Stimulated activated CD4-positive, alpha-beta T cell treated with anti-CD3 and anti-CD28 coated beads, Interleukin-4, amount 100 ng/mL, for 24 hours (primary cell): ENCODE results near the gene VILL.
"Not testable (repeated sequence)": the region's sequence is repeated elsewhere in the genome, so short reads cannot be mapped to it uniquely, and the experiment has no call there.

Source experiments
- DNase-seq: peaks from one replicate; pipeline ENCODE4 v3.0.0-alpha.2; 2020

The VILL gene

GRCh38 chr3:37964146-37964545 is 26.4 kb upstream of the VILL start:
- DNase-seq, result no peak

GRCh38 chr3:37964716-37965115 is 25.9 kb upstream of the VILL start:
- DNase-seq, result no peak

DNA sequence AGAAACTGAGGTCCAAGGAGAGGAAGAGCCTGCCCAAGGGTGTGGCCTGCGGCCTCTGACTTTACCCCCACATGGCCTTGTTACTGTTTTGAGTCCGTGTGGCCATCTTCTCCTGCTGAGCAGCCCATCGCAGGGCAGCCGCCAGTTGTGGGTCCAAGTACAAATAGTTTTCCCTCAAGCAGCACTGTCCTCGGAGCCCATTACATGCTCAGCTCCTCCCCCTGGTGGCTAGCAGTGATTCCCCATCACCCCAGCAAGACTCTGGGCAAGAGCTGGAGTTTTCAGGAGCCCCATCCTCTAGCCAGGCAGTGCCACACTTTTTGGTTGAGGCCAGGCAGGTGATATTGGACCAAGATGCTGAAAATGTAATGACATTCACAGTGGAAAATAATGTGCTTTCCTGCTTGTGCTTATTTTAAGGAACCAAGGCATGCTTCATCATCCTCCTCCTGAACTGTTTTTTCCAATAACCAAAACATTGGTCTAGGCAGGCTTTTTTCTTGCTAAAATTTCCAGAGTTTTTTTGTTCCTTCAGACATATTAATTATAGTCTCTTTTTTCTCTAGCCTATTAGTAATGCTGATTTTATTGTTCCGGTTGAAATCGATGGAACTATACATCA is 23.2 kb upstream of the VILL start:
- peak; percentile 60 for DNase-seq

- DNase-seq, result no peak
These were observed 22.4 kb upstream of the VILL start for GRCh38 chr3:37968199-37968598.

GRCh38 chr3:37968813-37969595 is 21.6 kb upstream of the VILL start:
- no peak for DNase-seq

GRCh38 chr3:37969596-37970100 is 20.9 kb upstream of the VILL start:
- no peak for DNase-seq

GRCh38 chr3:37970802-37971201 is 19.8 kb upstream of the VILL start:
- DNase-seq, result no peak

GRCh38 chr3:37971467-37971866 is 19.1 kb upstream of the VILL start:
- DNase-seq, result no peak

DNA sequence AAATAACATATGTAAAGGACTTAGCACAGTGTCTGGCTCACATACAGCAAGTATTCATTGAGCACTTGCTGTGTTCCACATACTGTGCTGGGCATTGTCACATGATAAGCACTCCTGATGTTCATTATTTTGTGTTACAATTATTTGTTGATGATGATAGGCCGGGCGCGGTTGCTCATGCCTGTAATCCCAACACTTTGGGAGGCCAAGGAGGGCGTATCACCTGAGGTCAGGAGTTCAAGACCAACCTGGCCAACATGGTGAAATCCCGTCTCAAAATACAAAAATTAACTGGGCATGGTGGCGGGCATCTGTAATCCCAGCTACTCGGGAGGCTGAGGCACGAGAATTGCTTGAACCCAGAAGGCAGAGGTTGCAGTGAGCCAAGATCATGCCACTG is 18.5 kb upstream of the VILL start:
- DNase-seq, result not testable (repeated sequence)

- no peak for DNase-seq
These were observed 17.1 kb upstream of the VILL start for GRCh38 chr3:37973246-37974054.

GRCh38 chr3:37974121-37975083 is 16.2 kb upstream of the VILL start:
- peak; percentile 74 for DNase-seq

GRCh38 chr3:37979541-37980461 is 10.8 kb upstream of the VILL start:
- no peak for DNase-seq

GRCh38 chr3:37980462-37981347 is 9.9 kb upstream of the VILL start:
- DNase-seq, result no peak

- DNase-seq, result no peak
These were observed 9.3 kb upstream of the VILL start for GRCh38 chr3:37981348-37981664.

DNA sequence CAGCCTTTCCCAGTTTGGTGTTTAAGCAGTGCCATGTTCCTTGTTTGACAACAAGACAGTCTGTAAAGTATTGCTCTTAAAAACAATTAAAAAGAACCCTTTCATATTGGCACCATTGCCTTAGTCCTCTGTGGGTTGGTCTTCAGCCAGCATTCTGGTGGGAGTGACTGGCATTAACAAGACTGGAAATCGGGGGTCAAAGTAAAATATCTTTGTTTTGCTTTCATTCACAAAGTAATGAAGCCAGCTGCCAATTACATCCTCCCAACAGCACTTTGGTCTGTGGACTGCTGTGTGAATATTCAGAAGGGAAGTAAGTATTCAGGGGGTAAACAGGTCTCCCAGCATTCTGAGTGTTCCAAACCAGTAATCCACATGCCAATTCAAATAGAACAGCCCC is 8.3 kb upstream of the VILL start:
- DNase-seq, result no peak

DNA sequence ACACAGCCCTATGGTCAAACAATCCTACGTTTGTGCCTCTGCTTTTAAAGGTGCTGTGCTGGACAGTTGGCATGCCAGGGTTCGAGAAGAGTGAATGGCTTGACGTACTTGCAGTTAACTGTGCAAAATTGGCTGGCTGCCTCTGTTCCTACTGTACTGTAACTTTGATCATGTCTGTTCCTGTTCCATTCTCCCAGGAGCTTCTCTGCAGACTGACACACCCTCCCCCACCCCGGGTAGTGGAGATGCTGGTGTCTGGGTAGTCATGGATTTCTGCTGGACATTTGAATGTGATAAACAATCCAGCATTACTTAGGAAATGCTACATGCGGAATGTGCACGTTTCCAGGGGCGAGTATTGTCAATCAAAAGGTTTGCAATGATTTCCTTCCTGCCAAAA is 6.5 kb upstream of the VILL start:
- DNase-seq, result no peak

- DNase-seq, result no peak
These were observed 6.0 kb upstream of the VILL start for GRCh38 chr3:37984596-37984995.

- DNase-seq, result no peak
These were observed 4.8 kb upstream of the VILL start for GRCh38 chr3:37985637-37986320.

DNA sequence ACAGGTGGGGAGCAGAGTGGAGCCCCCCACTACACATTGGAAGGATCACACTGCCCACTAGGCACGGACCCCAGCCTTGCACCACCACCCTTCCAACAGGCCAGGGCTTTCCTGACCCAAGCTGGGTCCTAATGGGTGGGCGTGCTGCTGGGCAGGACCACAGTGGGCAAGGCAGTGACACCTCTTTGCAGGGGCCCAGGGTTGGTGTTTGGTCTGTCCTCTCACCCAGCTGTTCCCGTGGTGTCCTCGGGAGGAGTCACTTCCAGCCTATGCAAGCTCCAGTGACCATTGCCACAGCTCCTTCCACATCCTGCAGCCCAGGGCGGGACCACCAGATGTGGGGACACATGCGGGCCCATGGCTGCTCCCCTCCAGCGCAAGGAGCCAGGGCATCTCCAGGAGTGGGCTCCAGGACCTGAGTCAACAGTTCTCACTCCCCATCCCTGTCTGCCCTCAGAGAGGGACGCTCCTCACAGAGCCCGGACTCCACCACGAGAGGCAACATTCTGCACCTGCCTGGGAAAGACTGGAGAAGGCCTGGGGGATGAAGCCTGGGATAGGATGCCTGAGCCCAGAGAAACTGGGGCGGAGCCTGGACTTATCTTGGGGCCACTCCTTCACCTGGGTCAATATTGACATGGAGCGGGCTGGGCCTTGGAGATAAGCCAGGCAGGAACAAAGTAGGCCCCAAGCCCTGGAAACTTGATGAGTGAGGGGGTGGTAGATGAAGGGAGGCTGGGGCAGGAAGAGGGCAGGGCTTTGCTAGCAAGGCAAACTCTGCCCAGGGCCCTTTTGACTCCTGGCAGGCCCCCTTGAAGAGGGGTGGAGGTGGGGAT is 3.9 kb upstream of the VILL start:
- no peak for DNase-seq
